Activated CD4-positive, alpha-beta T cell treated with anti-CD3 and anti-CD28 coated beads, Interleukin-2, amount 50 U/mL, for 1 hour (primary cell): ENCODE measurements around the gene ZNF609.

Source experiments
- DNase-seq: peaks from one replicate; pipeline ENCODE4 v3.0.0-alpha.2; 2020

Gene ZNF609

GRCh38 chr15:64678126-64678819 is 217.9 kb downstream of the ZNF609 start:
- no peak for DNase-seq

DNA sequence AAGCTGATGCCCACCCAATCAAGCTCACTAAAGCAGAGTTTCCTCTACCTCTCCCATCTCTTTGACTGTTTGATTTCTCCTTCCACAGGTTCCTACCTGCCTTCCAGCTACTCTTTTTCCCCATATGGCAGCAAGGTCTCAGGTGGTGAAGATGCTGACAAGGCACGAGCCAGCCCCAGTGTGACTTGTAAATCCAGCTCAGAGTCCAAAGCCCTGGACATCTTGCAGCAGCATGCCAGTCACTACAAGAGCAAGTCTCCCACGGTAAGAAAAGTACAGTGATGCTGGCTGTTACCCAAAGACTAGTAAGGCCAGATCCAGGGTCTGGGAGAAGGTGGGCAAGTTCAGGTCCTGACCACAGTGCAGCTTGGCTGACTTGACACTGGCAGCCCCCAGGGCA is 219.7 kb downstream of the ZNF609 start:
- DNase-seq, result no peak

DNA sequence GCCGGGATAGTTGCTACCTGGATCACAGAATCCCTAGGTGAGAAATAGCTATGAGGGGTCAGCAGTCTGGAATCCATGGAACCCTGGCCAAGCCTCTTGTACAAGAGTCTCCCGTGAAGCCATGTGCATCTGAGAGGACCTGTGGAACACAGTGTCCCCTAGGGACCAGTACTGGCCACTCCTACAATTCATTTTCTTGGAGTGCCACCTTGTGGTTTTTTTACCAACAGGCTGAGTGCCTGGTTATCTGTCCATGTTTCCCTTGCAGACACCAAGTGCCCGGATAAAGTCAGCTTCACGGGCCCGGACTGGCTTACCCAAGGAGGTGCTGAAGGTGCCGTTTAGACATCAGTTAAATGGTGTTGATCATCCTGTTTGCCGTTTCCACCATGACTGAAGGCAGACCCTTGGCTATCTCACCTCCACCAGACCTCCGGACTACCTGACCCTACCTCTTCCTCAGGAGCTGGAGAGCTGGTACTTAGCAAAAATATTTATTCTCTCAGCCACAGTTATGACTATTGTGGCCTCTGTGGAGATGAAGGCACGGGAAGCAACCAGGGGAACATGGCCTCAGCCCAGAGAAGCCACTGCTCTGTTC is 221.1 kb downstream of the ZNF609 start:
- DNase-seq, result no peak

GRCh38 chr15:64682255-64682654 is 221.9 kb downstream of the ZNF609 start:
- no peak for DNase-seq

DNA sequence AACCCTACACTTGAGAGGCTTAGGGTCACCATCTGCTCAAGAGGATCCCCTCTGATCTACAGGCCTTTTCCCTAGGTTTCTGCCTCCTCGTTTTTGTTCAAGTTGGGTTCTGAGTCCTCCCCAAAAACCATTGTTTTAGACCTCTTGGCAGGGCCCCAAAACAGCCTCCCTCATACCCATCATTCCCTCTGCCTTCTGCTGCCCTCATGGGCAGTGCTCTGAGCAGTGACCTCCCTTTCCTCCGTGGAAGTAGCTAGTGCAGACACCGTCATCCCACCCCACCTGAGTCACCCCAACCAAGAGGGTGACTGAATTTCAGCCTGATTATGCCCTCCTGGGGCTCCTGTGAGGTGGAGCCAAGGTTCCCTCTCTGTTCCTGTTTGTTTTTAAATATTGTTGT is 223.0 kb downstream of the ZNF609 start:
- no peak for DNase-seq

DNA sequence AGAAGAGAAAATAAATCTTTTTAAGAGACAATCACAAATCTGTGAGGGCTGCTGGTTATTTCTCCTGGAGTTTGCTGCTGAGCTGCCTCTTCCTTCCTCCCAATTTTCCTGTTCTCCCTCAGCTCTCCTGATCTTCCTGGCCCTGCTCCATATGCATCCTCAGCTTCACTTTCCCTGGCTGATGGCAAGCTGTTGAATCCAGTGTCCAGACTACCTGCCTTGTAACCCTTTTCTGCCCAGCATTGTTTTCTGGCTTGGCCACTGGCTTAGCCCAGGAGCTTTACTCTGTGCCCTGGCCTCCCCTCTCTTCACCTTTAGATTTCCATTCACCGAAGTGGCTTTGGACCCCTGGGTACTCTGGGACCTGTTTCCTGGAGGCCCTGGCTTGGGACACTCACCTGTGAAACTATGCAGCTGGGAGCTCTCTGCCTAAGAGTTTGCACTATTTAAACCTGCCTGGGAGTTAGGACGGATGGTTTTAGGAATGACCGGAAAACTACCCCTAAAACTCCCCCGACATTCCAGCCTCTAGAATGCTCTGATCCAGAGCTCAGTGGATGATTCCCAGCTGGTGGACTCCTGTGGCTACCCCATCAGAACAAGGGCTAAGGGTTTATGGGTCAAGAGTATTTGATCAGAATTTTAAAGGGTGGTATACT is 225.0 kb downstream of the ZNF609 start:
- no peak for DNase-seq

DNA sequence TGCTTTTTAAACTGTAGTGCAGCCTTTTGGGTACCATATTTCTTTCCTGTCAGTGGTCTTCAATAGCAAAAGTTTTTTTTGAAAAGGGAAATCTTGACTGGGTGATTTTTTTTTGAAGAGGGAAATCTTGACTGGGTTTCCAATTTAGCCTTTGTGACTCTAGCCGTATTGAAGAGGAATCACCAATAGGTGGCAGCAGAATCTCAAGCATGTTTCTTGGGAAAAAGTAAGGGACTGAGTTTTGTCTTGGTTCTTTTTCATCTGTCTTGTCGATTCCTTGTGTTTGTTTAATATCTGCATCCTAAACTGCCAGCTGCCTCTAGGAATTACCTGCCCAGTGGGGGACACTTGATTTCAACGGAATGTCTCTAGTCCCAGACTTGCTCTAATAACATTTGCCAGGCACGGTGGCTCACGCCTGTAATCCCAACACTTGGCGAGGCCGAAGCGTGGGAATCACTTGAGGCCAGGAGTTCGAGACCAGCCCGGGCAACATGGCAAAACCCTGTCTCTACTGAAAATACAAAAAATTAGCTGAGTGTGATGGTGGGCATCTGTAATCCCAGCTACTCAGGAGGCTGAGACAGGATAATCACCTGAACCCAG is 225.9 kb downstream of the ZNF609 start:
- DNase-seq, result no peak

GRCh38 chr15:64687172-64687571 is 226.8 kb downstream of the ZNF609 start:
- no peak for DNase-seq

GRCh38 chr15:64687688-64688087 is 227.3 kb downstream of the ZNF609 start:
- no peak for DNase-seq

DNA sequence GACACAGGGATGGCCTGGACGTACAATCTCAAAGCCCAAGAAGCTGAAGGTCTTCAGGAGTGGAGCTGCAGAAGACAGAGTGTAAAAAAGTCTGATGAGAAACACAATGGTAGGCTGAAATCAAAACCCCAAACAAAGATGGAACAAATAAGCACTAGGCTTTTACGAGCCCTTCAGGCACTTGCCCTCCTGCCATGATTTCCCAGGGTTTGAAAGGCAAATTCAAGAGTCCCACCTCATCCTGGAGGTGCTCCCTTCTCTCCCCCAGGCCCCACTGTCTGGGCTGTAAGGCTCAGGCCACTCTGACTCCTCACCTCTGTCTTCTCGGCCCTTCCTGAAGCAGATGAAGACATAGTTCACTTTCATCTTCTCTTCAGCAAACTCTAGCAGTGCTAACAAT is 228.4 kb downstream of the ZNF609 start:
- DNase-seq, result no peak

- no peak for DNase-seq
These were observed 229.6 kb downstream of the ZNF609 start for GRCh38 chr15:64690008-64690407.

DNA sequence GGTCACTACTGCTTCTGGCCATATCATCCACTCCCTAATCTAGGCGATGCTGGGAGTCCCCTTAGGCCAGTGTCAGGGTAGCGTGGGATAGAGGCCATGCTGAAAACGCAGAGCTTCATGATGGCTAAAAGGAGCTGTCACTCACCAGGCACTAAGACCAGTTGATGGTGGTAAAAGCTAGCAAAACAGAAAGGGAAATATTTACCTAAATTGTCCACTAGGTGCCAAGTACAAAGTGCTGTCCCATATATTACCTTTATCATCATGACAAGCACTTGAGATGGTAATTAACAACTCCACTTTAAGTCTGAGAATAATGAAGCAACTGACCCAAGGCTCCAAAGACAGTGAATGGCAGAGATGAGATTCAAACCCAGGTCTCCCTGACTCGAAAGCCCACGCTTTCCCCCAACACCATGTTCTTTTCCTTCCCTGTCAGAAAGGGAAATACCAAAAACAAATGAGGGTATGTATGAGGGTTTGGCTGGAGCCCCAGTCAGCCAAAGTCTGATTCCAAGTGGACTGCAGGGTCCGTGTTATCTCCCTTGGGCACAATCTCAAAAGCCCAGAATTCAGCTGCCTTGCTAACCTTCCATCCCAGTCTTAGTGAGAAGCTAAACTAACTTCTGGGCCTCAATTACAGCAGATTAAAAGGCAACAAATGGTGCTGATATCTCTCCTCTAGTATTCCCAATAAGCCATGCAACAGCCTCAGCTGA is 230.4 kb downstream of the ZNF609 start:
- no peak for DNase-seq

GRCh38 chr15:64691896-64692565 is 231.7 kb downstream of the ZNF609 start:
- no peak for DNase-seq

DNA sequence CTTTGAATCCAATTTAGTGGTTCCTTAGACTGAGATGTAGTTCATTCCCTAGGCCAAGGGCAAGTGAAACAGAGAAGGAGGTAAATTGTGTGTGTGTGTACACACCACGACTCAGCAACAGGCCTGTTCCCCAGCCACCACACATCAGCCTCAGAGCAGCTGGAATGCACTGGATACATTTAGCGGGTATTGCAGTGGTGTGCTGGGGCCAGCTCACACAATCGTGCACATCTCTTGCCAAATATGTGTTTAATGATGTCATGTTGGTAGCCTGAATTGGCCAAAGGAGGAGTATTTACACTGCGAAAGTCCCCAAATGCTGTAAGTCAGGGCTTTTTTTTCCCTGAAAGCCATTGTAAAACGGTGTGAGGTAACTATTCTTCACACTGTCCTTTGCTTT is 232.8 kb downstream of the ZNF609 start:
- no peak for DNase-seq

- DNase-seq, result no peak
These were observed 234.4 kb downstream of the ZNF609 start for GRCh38 chr15:64694816-64695215.

- DNase-seq, result no peak
These were observed 235.2 kb downstream of the ZNF609 start for GRCh38 chr15:64695561-64695992.

GRCh38 chr15:64696481-64696880 is 236.1 kb downstream of the ZNF609 start:
- no peak for DNase-seq

- DNase-seq, result no peak
These were observed 237.6 kb downstream of the ZNF609 start for GRCh38 chr15:64697911-64698369.

DNA sequence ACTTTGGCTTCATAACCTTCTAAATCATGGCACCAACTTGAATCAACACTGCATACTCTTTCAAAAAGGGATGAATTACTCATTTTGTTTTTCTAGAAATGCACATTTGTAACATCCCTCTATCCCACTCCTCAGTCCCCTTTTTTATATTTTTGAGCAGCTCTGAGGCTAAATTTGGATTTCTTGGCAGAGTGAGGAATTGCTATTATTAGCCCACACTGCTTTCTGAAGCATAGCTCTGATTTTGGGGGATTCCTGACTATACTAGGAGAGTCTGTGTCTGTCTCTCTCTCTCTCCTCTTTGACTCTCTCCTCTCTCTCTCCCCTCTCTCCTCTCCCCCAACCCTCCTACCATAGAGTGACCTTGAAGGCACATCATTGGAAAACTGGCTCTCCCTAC is 238.4 kb downstream of the ZNF609 start:
- DNase-seq, result no peak

DNA sequence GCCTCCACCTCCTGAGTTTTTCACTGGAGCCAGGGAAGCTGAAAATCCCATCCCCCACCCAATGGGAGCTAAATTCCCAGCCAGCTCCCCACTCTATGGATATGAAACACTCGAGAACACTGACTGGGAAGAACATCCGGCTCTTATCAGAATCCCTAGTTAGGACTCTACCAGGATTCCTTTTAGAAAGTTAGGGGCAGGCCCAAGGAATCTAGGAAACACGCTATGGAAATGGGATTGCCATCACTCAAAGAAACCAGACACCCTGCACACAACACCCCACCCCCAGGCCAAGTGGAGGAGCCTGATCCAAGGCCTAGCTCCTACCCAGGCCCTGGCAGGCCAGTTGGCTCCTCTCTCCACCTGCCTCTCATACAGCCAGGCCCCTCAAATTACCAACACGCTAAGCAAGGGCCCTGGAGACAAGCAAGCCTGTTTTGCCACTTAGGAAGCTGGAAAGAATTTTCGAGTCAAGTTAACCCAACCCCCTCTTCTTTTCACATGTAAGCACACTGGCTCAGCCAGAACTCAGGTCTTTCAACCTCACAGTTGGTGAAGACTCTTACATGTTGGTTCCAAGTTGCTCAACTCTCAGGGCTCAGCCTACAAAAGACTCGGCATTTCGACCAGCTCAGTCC is 239.5 kb downstream of the ZNF609 start:
- DNase-seq, result no peak

DNA sequence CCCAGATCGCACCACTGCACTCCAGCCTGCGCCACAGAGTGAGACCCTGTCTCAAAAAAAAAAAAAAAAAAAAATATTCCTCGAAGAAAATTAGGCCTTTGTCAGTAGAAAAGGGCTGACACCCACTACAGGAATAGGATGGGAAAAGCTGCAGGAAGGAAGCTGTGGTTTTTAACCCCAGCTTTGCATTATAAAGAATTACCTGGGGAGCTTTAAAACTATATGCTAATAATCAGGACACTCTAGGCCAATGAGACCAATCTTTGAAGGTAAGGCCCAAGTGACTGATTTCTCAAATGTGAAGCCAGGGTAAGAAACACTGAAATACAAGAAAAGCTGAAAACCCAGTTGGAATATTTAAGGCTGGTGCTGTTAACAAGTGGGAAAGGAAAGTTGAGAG is 240.7 kb downstream of the ZNF609 start:
- no peak for DNase-seq
